ENCODE results near the gene TRPV6.

TRPV6 gene

DNA sequence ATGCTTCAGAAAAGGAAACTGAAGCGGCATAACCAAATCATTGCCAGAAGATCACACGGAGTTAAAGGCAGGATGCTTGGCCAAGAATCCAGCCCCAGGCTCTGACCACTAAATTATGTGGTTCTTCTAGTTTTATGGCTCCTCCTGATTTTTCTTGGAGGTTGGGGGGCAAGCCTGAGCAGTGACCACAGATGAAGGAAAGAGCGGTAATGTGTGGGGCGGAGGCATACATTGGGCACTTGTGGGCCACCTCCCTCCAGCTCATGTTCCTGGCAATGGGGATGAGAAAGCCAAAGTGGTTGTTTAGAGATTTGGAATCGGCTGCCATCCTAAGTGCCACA is 3.2 kb downstream of the TRPV6 start:
- no peak for DNase-seq

- no peak for DNase-seq
Observed at GRCh38 chr7:142881586-142882337, 3.8 kb downstream of the TRPV6 start.

- no peak for DNase-seq
Observed at GRCh38 chr7:142880876-142881505, 4.6 kb downstream of the TRPV6 start.

DNA sequence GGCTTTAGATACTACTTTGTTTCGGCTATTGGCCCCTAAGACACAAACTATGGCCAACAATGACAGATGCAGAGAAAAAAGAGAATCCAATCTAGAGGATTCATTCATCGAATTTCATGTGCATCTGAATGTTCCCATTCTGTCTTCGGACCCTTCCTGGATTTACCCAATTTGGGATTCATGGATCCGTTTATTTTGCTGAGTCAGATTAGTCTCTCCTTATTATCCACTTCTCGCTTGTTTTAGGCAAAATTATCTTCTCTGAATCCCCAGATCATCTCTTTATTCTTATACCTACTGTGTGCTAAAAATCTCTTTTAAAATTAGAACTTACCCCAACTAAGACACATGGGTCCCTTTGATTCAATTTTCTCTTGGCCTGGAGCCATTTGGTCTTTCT is 6.5 kb downstream of the TRPV6 start:
- no peak for DNase-seq

DNA sequence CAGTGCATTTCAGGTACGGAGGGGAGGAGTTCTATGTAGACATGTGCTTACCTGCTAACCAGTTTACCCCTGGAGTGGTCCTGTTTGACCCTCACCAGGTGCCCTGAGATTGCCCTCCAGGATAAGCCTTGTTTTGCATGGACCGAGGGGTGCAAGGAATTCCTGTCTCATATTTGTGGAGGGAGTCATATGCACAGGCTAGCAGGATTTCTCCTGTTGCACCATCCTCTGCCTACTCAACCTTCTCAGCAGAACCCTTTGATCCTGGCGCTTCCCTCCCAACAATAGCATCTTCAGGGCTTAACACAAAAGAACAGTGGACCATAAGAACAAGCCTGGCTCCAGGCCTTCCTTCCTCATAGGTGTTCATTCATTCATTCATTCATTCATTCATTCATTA is 7.2 kb downstream of the TRPV6 start:
- no peak for DNase-seq

DNA sequence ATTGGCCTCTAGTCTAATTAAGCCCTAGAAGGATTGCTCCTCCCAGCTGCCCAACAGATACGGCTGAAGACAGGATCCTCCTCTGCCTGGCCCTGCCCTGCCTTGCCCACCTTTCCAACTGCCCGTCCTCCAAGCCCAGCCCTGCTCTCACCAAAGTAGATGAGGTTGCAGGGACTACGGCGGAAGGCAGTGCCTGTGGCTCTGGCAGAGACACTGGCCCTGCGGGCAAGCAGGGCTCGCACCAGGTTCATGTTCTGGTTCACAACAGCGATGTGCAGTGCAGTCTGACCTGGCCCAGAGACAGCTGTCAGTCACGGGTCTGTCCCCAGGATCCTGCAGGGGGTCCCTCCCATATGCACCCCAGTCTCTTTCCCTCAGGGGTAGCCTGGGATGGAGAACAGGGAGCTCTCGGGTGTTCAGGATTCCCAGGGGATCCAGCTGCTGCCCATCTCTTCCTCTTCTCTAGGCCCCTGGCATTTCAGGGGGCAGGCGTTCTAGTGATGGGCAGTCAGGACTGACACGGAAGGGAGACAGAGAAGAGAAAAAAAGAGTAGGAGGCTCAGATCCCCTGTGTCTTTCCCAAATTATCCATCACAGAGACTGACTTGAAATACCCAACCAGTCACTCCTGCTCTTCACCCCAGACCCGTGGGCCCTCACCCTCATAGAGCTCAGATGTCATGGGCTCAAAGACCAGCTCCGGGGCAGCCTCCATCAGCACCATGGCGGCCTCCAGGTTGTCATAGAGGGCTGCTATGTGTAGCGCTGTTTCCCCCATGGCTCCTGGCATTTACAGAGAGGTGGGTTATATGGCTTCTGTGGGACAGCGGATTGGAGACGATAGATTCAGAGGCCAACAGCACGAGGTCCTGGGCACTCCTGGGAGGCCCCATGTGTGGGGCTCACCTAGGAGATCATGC is 8.3 kb downstream of the TRPV6 start:
- DNase-seq = no peak

GRCh38 chr7:142876236-142876960 is 9.1 kb downstream of the TRPV6 start:
- no peak for DNase-seq

DNA sequence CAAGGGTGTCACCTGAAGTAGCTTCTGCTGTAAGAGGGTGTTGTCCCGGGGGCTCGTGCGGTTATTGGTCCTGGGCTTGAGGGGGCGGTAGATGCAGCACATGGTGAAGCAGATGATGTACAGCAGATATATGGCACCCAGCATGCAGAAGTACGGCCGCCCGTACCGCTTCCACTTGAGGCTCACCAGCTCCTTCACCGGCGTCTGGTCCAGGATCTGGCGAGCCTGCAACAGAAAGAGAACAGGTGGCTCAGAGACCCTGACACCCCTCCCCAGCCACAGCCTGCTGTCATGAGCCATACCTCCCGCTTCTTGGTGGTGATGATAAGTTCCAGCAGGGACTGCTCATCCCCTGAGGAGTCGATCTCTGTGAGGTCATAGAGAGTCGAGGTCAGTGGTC is 10.1 kb downstream of the TRPV6 start:
- no peak for DNase-seq

GRCh38 chr7:142874837-142875236 is 10.7 kb downstream of the TRPV6 start:
- DNase-seq = no peak

DNA sequence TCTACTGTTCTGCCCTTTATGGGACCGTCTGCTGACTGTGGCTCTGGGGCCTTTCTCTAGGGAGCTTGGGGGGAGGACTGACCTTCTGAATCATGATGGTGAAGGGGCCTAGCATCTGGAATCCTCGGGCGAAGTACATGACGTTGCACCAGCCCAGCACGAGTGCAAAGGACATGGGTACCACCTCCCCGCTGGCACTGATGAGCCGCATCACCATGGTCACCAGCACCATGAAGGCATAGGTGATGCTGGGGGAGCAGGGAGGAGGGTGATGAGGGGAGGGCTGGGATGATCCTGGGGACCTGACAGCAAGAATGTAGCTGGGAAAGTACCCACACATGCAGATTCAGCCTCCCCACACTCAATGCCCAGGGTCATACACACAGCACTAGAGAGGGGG is 11.1 kb downstream of the TRPV6 start:
- no peak for DNase-seq

- no peak for DNase-seq
Observed at GRCh38 chr7:142873871-142874270, 11.7 kb downstream of the TRPV6 start.

DNA sequence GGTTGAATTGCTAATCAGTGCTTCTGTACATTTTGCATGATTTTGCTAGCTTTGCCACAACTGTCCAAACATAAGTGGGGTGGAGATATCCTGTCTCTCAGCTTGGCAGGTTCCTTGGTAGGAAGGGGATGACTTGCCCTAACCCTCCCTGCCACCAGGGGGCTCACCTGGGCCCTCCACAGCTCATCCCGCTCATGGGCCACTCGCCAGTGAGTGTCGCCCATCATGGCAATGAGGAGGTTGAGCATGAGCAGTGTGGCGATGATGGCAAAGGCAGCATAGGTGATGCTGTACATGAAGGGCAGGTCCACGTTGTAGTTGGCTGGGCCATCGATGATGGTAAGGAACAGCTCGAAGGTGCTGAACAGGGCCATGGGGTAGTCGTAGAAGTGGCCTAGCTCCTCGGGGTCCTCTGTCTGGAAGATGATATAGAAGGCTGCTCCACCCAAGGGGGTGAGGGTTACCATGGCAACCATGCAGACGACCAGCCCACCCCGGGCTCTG is 12.2 kb downstream of the TRPV6 start:
- no peak for DNase-seq

DNA sequence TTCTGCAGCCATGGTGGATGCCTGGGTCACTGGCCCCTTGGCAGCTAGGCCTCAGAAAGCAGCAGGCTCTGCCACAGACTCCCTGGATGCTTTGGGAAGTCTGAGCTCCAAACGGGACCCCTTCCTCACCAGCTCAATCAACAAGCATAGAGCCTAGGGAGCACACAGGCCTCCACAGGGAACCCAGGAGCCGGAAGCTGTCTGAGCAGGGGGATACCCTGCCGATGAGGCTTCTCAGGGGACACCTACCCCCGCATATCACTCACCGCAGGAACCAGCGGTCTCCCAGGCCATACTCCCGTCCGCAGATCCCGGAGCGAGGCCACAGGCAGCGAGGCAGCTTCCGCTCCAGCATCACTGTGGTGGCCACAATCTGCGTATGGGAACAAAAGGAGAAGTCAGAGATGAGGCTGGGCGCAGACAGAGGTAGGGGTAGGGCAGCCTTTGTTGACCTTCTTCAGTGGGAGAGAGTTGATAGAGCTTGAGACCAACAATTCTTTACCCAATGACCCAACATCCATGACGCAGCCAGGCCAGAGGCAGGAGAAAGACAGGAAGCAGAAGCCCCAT is 13.4 kb downstream of the TRPV6 start:
- DNase-seq = no peak

DNA sequence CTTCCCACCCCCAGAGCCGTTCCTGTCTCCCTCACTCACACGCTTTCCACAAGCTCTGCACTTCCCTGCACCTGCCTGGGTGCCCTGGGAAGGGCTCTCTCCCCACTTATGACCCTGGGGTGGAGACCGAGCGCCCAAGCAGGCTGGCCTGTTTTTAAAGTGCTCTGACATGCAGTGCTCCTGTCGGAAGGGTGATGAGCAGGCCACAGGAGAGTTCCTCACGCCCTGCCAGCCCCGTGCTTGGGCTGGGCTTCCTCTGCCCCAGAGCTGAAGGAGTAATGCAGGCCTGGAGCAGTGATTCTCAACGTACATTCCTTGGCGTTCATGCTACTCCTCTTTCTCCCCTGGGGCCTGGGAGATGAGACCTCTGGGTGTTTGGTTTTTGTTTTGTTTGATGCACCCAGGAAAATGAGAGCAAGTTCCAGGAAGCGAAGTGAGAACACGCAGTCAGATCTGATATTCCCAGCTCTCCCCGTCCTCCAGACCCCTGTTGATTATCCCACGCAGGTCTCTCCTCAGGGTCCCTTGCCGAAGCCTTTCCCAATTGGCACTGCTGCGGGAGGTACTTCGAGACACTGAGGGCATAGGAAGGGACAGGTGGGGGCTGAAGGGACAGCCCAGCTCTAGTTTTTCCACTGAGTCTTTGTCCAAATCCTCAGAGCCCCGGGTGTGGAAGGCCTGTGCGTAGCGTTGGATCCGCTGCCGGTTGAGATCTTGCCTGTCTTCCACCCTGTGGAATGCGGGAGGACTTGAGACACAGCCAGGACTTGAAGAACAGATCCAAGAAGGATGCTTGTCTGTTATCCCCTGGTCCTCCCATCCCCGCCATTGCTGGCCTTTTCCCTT is 14.1 kb downstream of the TRPV6 start:
- DNase-seq = no peak

GRCh38 chr7:142870566-142871259 is 14.8 kb downstream of the TRPV6 start:
- DNase-seq = no peak

DNA sequence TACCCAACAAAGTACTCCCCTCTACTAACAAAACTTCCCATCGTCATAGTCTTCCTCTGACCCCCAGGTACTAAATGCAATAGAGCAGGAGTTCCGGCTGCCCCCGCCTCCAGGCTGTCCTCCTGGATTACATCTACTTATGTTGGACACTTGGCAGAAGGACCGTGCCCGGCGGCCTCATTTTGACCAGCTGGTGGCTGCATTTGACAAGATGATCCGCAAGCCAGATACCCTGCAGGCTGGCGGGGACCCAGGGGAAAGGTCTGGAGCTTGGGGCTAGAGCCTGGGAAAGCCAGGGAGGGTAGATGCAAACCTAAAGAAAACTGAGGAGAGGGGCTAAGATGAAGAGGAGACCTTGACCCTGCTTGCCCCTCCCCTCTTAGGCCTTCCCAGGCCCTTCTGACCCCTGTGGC is 15.4 kb downstream of the TRPV6 start:
- no peak for DNase-seq

- no peak for DNase-seq
Observed at GRCh38 chr7:142869434-142869833, 16.1 kb downstream of the TRPV6 start.

DNA sequence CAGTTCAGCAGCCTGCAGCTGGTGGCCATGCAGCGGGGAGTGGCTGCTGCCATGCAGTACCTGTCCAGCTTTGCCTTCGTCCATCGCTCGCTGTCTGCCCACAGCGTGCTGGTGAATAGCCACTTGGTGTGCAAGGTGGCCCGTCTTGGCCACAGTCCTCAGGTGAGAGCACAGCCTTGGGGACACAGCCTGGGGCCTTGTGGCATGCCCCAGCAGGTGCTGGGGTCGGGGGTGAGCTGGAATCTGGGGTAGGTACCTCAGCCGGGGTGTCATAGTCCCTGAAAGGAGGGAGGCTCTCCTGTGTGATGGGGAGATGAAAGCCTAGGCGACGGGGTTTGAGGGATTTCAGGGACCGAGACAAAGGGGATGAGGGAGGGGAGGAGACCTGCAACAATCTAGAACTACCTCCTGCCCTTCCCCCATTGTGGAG is 16.5 kb downstream of the TRPV6 start:
- no peak for DNase-seq

DNA sequence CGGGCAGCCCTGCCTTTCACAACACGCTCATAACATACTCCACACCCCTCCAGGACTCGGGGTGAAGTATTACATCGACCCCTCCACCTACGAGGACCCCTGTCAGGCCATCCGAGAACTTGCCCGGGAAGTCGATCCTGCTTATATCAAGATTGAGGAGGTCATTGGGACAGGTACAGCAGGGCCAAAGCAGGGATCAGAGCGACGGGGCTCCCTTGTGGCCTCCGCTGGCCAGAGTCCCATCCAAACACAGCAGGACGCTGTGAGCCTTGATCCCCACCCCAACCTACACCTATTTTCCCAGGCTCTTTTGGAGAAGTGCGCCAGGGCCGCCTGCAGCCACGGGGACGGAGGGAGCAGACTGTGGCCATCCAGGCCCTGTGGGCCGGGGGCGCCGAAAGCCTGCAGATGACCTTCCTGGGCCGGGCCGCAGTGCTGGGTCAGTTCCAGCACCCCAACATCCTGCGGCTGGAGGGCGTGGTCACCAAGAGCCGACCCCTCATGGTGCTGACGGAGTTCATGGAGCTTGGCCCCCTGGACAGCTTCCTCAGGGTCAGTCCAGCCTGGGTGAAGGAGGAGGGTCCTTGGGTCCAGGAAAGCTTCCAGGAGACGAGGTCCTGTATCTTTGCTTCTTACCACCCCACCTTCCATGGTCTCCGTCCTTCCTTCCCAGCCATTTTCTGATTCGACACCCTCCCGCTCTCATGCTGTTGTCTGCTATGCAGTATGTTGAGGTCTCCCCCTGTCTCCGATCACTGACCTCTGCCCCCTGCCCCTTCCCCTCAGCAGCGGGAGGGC is 17.2 kb downstream of the TRPV6 start:
- DNase-seq = no peak

Measured in NCI-H1092 treated with DMSO at 0.1 percent for 48 hours (cell line).